H1 (cell line): ENCODE measurements around the gene CHCHD6. TPM values are rescaled to one million over a fixed set of nuclear protein-coding genes. Genes with fewer than 3 reads are reported as not detected.

Experiments used
- CTCF ChIA-PET: fragments of 300-600 bp; sonication (Branson Sonifier 250); formaldehyde crosslinking; loops from one replicate; lab custom pipeline; 2021; ENCODE audit not compliant: partially characterized antibody; lab: Charles Lee
- POLR2A ChIA-PET: fragments of 300-600 bp; sonication (Branson Sonifier 250); formaldehyde crosslinking; loops from one replicate; lab custom pipeline; 2021; ENCODE audit warnings: inconsistent platforms; ENCODE audit not compliant: partially characterized antibody; lab: Charles Lee
- DNase-seq, 2 experiments: peaks; one replicate each; pipeline versions ENCODE4 v3.0.0 to v3.0.0-alpha.2; 2010 to 2022; ENCODE audit warnings: low spot score in 2 of 2, low read depth in 1 of 2, mixed read lengths in 1 of 2
- FAIRE-seq: peaks from 2 replicates; lab custom pipeline; 2011; peaks lifted over from hg19 to GRCh38; lab: Jason Lieb, UNC
- H2AFZ ChIP-seq: 2 replicates; pipeline ENCODE4 v1.8.1; 2012; ENCODE audit warnings: low read length, inconsistent platforms
- H2AK5ac ChIP-seq: 2 replicates; pipeline ENCODE4 v1.6.1; 2013; ENCODE audit warnings: low read depth, low read length
- H2BK120ac ChIP-seq: replicated peaks from 2 replicates; pipeline ENCODE3; 2013; ENCODE audit warnings: low read depth, low read length, inconsistent platforms
- H2BK12ac ChIP-seq: 2 replicates; pipeline ENCODE4 v1.6.1; 2013; ENCODE audit warnings: low read depth, low read length
- H2BK15ac ChIP-seq: 2 replicates; pipeline ENCODE4 v1.6.1; 2013; ENCODE audit warnings: low read length
- H2BK20ac ChIP-seq: 2 replicates; pipeline ENCODE4 v1.6.1; 2013; ENCODE audit warnings: low read length
- H2BK5ac ChIP-seq: 2 replicates; pipeline ENCODE4 v1.6.1; 2013; ENCODE audit warnings: low read depth, low read length
- H3K14ac ChIP-seq: 2 replicates; pipeline ENCODE4 v1.6.1; 2013; ENCODE audit warnings: inconsistent platforms; ENCODE audit not compliant: insufficient read length
- H3K18ac ChIP-seq: 2 replicates; pipeline ENCODE4 v1.6.1; 2013; ENCODE audit warnings: low read length; ENCODE audit errors: extremely low read depth
- H3K23ac ChIP-seq: 2 replicates; pipeline ENCODE4 v1.6.1; 2013; ENCODE audit warnings: inconsistent platforms; ENCODE audit not compliant: insufficient read length
- H3K23me2 ChIP-seq: 2 replicates; pipeline ENCODE4 v1.6.1; 2013; ENCODE audit warnings: low read depth, low read length
- H3K27ac ChIP-seq: 2 replicates; pipeline ENCODE4 v1.6.1; 2011; ENCODE audit warnings: low read depth, low read length, inconsistent platforms
- H3K27me3 ChIP-seq, 4 experiments: replicated peaks in 1 of 4; 1 replicate in 1 of 4; 2 replicates in 3 of 4; pipeline versions ENCODE4 v1.6.1 to v1.8.1; 2011 to 2013; ENCODE audit warnings: low read length in 3 of 4, mild to moderate bottlenecking in 3 of 4, inconsistent platforms in 2 of 4, mixed read lengths in 2 of 4, moderate library complexity in 1 of 4; ENCODE audit not compliant: control insufficient read depth in 3 of 4, insufficient read depth in 3 of 4; ENCODE audit errors: extremely low read depth in 1 of 4
- H3K36me3 ChIP-seq, 4 experiments: 2 replicates each; pipeline versions ENCODE4 v1.6.1 to v1.8.1; 2011 to 2013; ENCODE audit warnings: mild to moderate bottlenecking in 4 of 4, low read length in 3 of 4, moderate library complexity in 2 of 4, control low read depth in 1 of 4, inconsistent platforms in 1 of 4; ENCODE audit not compliant: insufficient read depth in 4 of 4, control insufficient read depth in 2 of 4
- H3K4ac ChIP-seq: replicated peaks from 2 replicates; pipeline ENCODE3; 2013; ENCODE audit warnings: low read length, low read depth, mixed read lengths, inconsistent platforms; ENCODE audit not compliant: insufficient read length
- H3K4me1 ChIP-seq, 4 experiments: replicated peaks in 1 of 4; 1 replicate in 1 of 4; 2 replicates in 3 of 4; pipeline versions ENCODE4 v1.6.1 to v1.8.1; 2011 to 2013; ENCODE audit warnings: low read length in 3 of 4, inconsistent platforms in 2 of 4, mixed read lengths in 1 of 4; ENCODE audit not compliant: insufficient read depth in 4 of 4, control insufficient read depth in 3 of 4
- H3K4me2 ChIP-seq, 2 experiments: 2 replicates each; pipeline versions ENCODE4 v1.6.1 to v1.8.1; 2011 to 2013; ENCODE audit warnings: low read depth in 2 of 2, low read length in 2 of 2, control low read depth in 1 of 2, inconsistent platforms in 1 of 2, mild to moderate bottlenecking in 1 of 2; ENCODE audit not compliant: insufficient read depth in 1 of 2
- H3K4me3 ChIP-seq, 4 experiments: fragments of 200-600, 300-600 bp in 1 of 4; sonication (generic), shearing (Covaris generic), sonication (Bioruptor Twin) in 1 of 4; 2 replicates each; pipeline versions ENCODE4 v1.5.1 to v1.8.1; 2011 to 2016; ENCODE audit warnings: low read length in 4 of 4, low read depth in 3 of 4, control low read depth in 2 of 4, inconsistent platforms in 2 of 4, mild to moderate bottlenecking in 2 of 4, mixed read lengths in 1 of 4, moderate library complexity in 1 of 4; ENCODE audit not compliant: insufficient read depth in 2 of 4; ENCODE audit errors: extremely low read depth in 1 of 4
- H3K56ac ChIP-seq: replicated peaks from 2 replicates; pipeline ENCODE3; 2013; ENCODE audit warnings: low read depth, mild to moderate bottlenecking, mixed read lengths, low read length, inconsistent platforms; ENCODE audit not compliant: insufficient read length
- H3K79me1 ChIP-seq: 2 replicates; pipeline ENCODE4 v1.6.1; 2013; ENCODE audit warnings: low read depth, low read length, control low read depth
- H3K79me2 ChIP-seq, 2 experiments: 2 replicates each; pipeline versions ENCODE4 v1.6.1 to v1.8.1; 2012 to 2013; ENCODE audit warnings: low read length in 2 of 2, mild to moderate bottlenecking in 2 of 2, inconsistent platforms in 1 of 2; ENCODE audit not compliant: insufficient read depth in 2 of 2, control insufficient read depth in 1 of 2
- H3K9ac ChIP-seq, 4 experiments: replicated peaks in 1 of 4; 1 replicate in 1 of 4; 2 replicates in 3 of 4; pipeline versions ENCODE4 v1.6.1 to v1.8.1; 2011 to 2013; ENCODE audit warnings: low read depth in 3 of 4, low read length in 3 of 4, control low read depth in 2 of 4, mild to moderate bottlenecking in 2 of 4, moderate library complexity in 2 of 4, inconsistent platforms in 1 of 4; ENCODE audit errors: extremely low read depth in 1 of 4
- H3K9me3 ChIP-seq, 2 experiments: 2 replicates each; pipeline versions ENCODE4 v1.6.1 to v1.8.1; 2012 to 2013; ENCODE audit warnings: mild to moderate bottlenecking in 2 of 2, moderate library complexity in 2 of 2, control low read depth in 1 of 2, inconsistent platforms in 1 of 2, low read depth in 1 of 2, low read length in 1 of 2, mixed read lengths in 1 of 2; ENCODE audit not compliant: insufficient read depth in 2 of 2
- H4K20me1 ChIP-seq, 2 experiments: replicated peaks in 1 of 2; 2 replicates each; pipeline versions ENCODE3 to v1.8.1; 2011 to 2013; ENCODE audit warnings: inconsistent platforms in 2 of 2, low read length in 2 of 2, mild to moderate bottlenecking in 1 of 2; ENCODE audit not compliant: insufficient read depth in 2 of 2, control insufficient read depth in 1 of 2
- H4K5ac ChIP-seq: 2 replicates; pipeline ENCODE4 v1.6.1; 2013; ENCODE audit warnings: low read length, low read depth, mixed read lengths, inconsistent platforms; ENCODE audit not compliant: insufficient read length
- H4K8ac ChIP-seq: 2 replicates; pipeline ENCODE4 v1.8.0; 2013; ENCODE audit warnings: mild to moderate bottlenecking, moderate library complexity, low read length, inconsistent platforms; ENCODE audit not compliant: insufficient read depth; ENCODE audit errors: extremely low read depth
- H4K91ac ChIP-seq: replicated peaks from 2 replicates; pipeline ENCODE3; 2013; ENCODE audit warnings: low read length, mixed read lengths, inconsistent platforms; ENCODE audit not compliant: insufficient read length
- BACH1 ChIP-seq: IDR thresholded peaks from 2 replicates; pipeline ENCODE4 v1.6.1; 2012; ENCODE audit warnings: low read length, improper control_type of control experiment
- BRCA1 ChIP-seq: IDR thresholded peaks from 2 replicates; pipeline ENCODE4 v1.6.1; 2012; ENCODE audit warnings: low read depth, low read length, improper control_type of control experiment
- CHD2 ChIP-seq: IDR thresholded peaks from 2 replicates; pipeline ENCODE4 v1.6.1; 2012; ENCODE audit warnings: low read length, improper control_type of control experiment
- EZH2 ChIP-seq: fragments of 200-600 bp; sonication (generic); IDR thresholded peaks from 2 replicates; pipeline ENCODE4 v1.7.1; 2012; ENCODE audit warnings: low read depth, mild to moderate bottlenecking, moderate library complexity, low read length, inconsistent platforms; ENCODE audit not compliant: severe bottlenecking
- GABPA ChIP-seq: IDR thresholded peaks from 2 replicates; pipeline ENCODE4 v1.6.1; 2011; ENCODE audit warnings: mild to moderate bottlenecking, low read length, moderate library complexity, borderline replicate concordance; ENCODE audit not compliant: insufficient read depth
- GTF2F1 ChIP-seq: IDR thresholded peaks from 2 replicates; pipeline ENCODE4 v1.6.1; 2012; ENCODE audit warnings: low read depth, low read length, improper control_type of control experiment, borderline replicate concordance
- HDAC6 ChIP-seq: IDR thresholded peaks from one replicate; pipeline ENCODE4 v1.7.1; 2012; ENCODE audit warnings: low read depth, mild to moderate bottlenecking, inconsistent platforms, low read length, moderate library complexity
- NANOG ChIP-seq: IDR thresholded peaks from 2 replicates; pipeline ENCODE4 v1.6.1; 2011; ENCODE audit warnings: low read length, low read depth, mild to moderate bottlenecking, inconsistent platforms; ENCODE audit not compliant: insufficient read depth, poor library complexity, severe bottlenecking
- NRF1 ChIP-seq: IDR thresholded peaks from 2 replicates; pipeline ENCODE4 v1.6.1; 2011; ENCODE audit warnings: mild to moderate bottlenecking, low read depth, low read length, improper control_type of control experiment
- POLR2AphosphoS5 ChIP-seq: IDR thresholded peaks from 2 replicates; pipeline ENCODE4 v1.6.1; 2011; ENCODE audit warnings: low read depth, low read length
- SP1 ChIP-seq: IDR thresholded peaks from 2 replicates; pipeline ENCODE4 v1.6.1; 2011; ENCODE audit warnings: low read depth, low read length
- SUZ12 ChIP-seq: fragments of 200-600 bp; sonication (generic); IDR thresholded peaks from 2 replicates; pipeline ENCODE4 v1.6.1; 2012; ENCODE audit warnings: mild to moderate bottlenecking, inconsistent platforms, low read length, moderate library complexity, mixed read lengths
- TAF1 ChIP-seq: IDR thresholded peaks from 2 replicates; pipeline ENCODE4 v1.6.1; 2011; ENCODE audit warnings: mild to moderate bottlenecking, low read depth, low read length
- TEAD4 ChIP-seq: IDR thresholded peaks from 2 replicates; pipeline ENCODE4 v1.6.1; 2012; ENCODE audit warnings: low read depth, low read length, inconsistent platforms, mixed read lengths
- WGBS, 2 experiments: shearing (Covaris generic) in 1 of 2; methylation state at CpG; one replicate each; pipeline versions ENCODE4 v1.1.6 to v1.1.7; 2013 to 2015; ENCODE audit warnings: low lambda C conversion rate in 2 of 2, mixed read lengths in 2 of 2, inconsistent platforms in 1 of 2, low coverage in 1 of 2, missing lambda C conversion rate in 1 of 2; ENCODE audit not compliant: insufficient replicate concordance in 2 of 2, insufficient coverage in 1 of 2, insufficient read length in 1 of 2; ENCODE audit errors: extremely low coverage in 1 of 2, missing lambda C conversion rate in 1 of 2; 5-methylcytosine and 5-hydroxymethylcytosine counted together
- polyA plus RNA-seq, 7 experiments: library from polyadenylated mRNA; depleted of rRNA in 3 of 7; stranded (reverse) in 5 of 7; unstranded in 2 of 7; fragments of >200 nt in 5 of 7; fragments of 200-250 nt in 2 of 7; gene quantifications; 1 replicate in 5 of 7; 2 replicates in 1 of 7; 4 replicates in 1 of 7; pipeline versions ENCODE4 v1.2.1 to v1.2.3, GENCODE V29; 2011 to 2013; ENCODE audit warnings: missing spikeins in 2 of 7, mixed read lengths in 2 of 7
- total RNA-seq: library from RNA; stranded (reverse); fragmentation: NEBNext Ultra II Directional; extraction: Animal tissue kit (Norgen Biotek cat#: 25700); gene quantifications from 2 replicates; pipeline ENCODE4 v1.2.1, GENCODE V29; 2021
- TF ChIP-seq, protein P1 (sequence below): IDR thresholded peaks from 2 replicates; pipeline ENCODE4 v1.6.1; 2012; ENCODE audit warnings: inconsistent platforms

The CHCHD6 gene
- total and polyA plus RNA-seq, 2 of the 8 experiments (the other 6 are each of a cell fraction or from before 2014, with no cell fraction given) = 32.4 to 37.6 TPM

GRCh38 chr3:126969586-126969985, 265.5 kb downstream of the CHCHD6 start:
- Histone ChIP-seq H2BK12ac (no peak overlapping the region), H3K14ac (no peak overlapping the region), H3K56ac (no peak overlapping the region), H4K20me1 (peaks cover 0 to 2% of the 10 kb centered on the region in 2 experiments), H4K91ac (no peak overlapping the region), H2BK120ac (no peak overlapping the region), H3K79me2 (no peaks in the 10 kb centered on the region), H3K4me1 (peaks cover 2 to 12% (median 5%) of the 10 kb centered on the region in 4 experiments; a peak in 4 of 7 replicates), H4K5ac (no peak overlapping the region), H2BK15ac (no peak overlapping the region), H2AFZ (no peak overlapping the region), H2BK20ac (no peak overlapping the region), H3K4ac (no peak overlapping the region), H3K23ac (no peak overlapping the region), H3K27me3 (no peaks in the 10 kb centered on the region), H3K23me2 (no peaks in the 10 kb centered on the region), H3K4me3 (no peak overlapping the region), H3K9me3 (peaks cover 2 to 4% of the 10 kb centered on the region in 2 experiments; a peak in 1 of 4 replicates), H2AK5ac (no peak overlapping the region), H3K18ac (no peak overlapping the region), H4K8ac (no peak overlapping the region), H2BK5ac (no peak overlapping the region), H3K27ac (no peak overlapping the region), H3K36me3 (no peaks in the 10 kb centered on the region), H3K9ac (no peak overlapping the region), H3K4me2 (no peak overlapping the region), H3K79me1 (no peaks in the 10 kb centered on the region)
- ChIA-PET CTCF (interaction anchor here (0.9 to 1.6 kb wide), 7 partner anchors 9 to 223 kb away, joined by 3 to 5 read pairs (median 4); no protein-coding TSS in a partner anchor), POLR2A (interaction anchor here (1.0 kb wide), 1 partner anchor 12 kb away, joined by 4 read pairs; no protein-coding TSS in a partner anchor)
- DNase-seq (no peak), FAIRE-seq (peak; percentile 72)
- WGBS, 2 experiments = 70% methylated on average over 7 of the region's 7 CpGs; no CpG with 5 or more reads in 1 of the 2 experiments
- TF ChIP-seq TAF1 = no peak
- no peak for TF ChIP-seq POLR2AphosphoS5
- no peak for TF ChIP-seq GTF2F1
- no peak for TF ChIP-seq BRCA1
- no peak for TF ChIP-seq SUZ12
- TF ChIP-seq SP1 = no peak
- TF ChIP-seq HDAC6 = no peak
- TF ChIP-seq NANOG = no peak
- TF ChIP-seq BACH1 = no peak
- TF ChIP-seq, protein P1, sequence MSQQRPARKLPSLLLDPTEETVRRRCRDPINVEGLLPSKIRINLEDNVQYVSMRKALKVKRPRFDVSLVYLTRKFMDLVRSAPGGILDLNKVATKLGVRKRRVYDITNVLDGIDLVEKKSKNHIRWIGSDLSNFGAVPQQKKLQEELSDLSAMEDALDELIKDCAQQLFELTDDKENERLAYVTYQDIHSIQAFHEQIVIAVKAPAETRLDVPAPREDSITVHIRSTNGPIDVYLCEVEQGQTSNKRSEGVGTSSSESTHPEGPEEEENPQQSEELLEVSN = no peak
- no peak for TF ChIP-seq EZH2
- no peak for TF ChIP-seq CHD2
- no peak for TF ChIP-seq NRF1
- TF ChIP-seq GABPA = no peak
- no peak for TF ChIP-seq TEAD4
